ENCODE data around the gene GANC.

DNA sequence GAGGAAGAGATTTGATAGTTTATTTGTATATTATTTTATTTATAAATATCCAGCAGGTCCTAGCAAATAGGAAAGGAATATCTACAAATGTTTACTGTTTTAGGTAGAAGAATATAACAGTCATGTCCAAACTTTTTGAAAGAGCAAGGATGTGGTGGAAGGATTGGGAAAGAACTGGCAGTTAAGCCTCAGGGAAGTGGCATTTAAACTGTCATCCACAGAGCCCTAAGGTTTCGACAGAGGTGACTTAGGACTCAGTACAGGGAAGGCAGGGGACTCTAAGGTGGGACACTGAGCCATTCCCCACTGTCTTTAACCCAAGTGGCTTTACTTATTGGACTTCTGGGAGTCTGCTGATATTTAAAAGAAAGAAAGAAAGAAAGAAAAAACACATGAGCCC lies 12.0 kb downstream of the GANC start:
- no peak for TF ChIP-seq EZH2phosphoT487 (IDR thresholded peaks at IDR 0.05; ENCODE audit: unreplicated experiment)
- no peak for TF ChIP-seq EZH2 (IDR thresholded peaks at IDR 0.05; ENCODE audit: low read depth, unreplicated experiment)

Data from GM23338 (cell line).